Breast epithelium (tissue), 3 donors: ENCODE results near the gene ZACN.
"Not testable (repeated sequence)": the region's sequence is repeated elsewhere in the genome, so short reads cannot be mapped to it uniquely, and the experiment has no call there.

Source experiments
- POLR2AphosphoS5 ChIP-seq, 3 donors: sonication (generic); formaldehyde crosslinking; IDR thresholded peaks; one replicate each; pipeline ENCODE4 v1.6.1; 2017; ENCODE audit warnings: antibody characterized with exemption in 3 of 3
- TF ChIP-seq, protein P1 (sequence below), 3 donors: fragments of 450-650 bp; IDR thresholded peaks; one replicate each; pipeline ENCODE4 v1.5.1; 2016 to 2017; ENCODE audit warnings: antibody characterized with exemption in 3 of 3, mild to moderate bottlenecking in 3 of 3, moderate library complexity in 3 of 3

DNA sequence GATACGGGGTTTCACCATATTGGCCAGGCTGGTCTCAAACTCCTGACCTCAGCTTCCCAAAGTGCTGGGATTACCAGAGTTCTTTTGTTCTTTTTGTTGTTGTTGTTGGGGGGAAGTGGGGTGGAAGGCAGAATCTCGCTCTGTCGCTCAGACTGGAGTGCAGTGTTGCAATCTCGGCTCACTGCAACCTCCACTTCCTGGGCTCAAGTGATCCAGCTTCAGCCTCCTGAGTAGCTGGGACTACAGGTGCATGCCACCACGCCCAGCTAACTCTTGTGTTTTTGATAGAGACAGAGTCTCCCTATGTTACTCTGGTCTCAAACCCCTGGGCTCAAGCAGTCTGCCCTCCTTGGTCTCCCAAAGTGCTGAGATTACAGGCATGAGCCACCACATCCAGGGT lies 612 bp upstream of the ZACN start:
- TF ChIP-seq, protein P1, sequence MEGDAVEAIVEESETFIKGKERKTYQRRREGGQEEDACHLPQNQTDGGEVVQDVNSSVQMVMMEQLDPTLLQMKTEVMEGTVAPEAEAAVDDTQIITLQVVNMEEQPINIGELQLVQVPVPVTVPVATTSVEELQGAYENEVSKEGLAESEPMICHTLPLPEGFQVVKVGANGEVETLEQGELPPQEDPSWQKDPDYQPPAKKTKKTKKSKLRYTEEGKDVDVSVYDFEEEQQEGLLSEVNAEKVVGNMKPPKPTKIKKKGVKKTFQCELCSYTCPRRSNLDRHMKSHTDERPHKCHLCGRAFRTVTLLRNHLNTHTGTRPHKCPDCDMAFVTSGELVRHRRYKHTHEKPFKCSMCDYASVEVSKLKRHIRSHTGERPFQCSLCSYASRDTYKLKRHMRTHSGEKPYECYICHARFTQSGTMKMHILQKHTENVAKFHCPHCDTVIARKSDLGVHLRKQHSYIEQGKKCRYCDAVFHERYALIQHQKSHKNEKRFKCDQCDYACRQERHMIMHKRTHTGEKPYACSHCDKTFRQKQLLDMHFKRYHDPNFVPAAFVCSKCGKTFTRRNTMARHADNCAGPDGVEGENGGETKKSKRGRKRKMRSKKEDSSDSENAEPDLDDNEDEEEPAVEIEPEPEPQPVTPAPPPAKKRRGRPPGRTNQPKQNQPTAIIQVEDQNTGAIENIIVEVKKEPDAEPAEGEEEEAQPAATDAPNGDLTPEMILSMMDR (IDR thresholded peaks at IDR 0.05): not testable (repeated sequence)
- TF ChIP-seq POLR2AphosphoS5 (IDR thresholded peaks at IDR 0.05): not testable (repeated sequence)
